OCI-M2 (cell line): ENCODE data around the gene ZBTB7C.

Experiments
- DNase-seq: peaks from one replicate; lab custom pipeline; 2025; ENCODE audit not compliant: unreplicated experiment; lab: John Stamatoyannopoulos, UW

ZBTB7C gene

GRCh38 chr18:48418539-48419276 is 9.5 kb upstream of the ZBTB7C start:
- DNase-seq, result no peak

- no peak for DNase-seq
These were observed 8.8 kb upstream of the ZBTB7C start for GRCh38 chr18:48417985-48418384.

GRCh38 chr18:48413342-48413741 is 4.2 kb upstream of the ZBTB7C start:
- no peak for DNase-seq

- no peak for DNase-seq
These were observed 3.3 kb upstream of the ZBTB7C start for GRCh38 chr18:48412339-48412929.

- no peak for DNase-seq
These were observed 1.1 kb upstream of the ZBTB7C start for GRCh38 chr18:48410095-48410920.

- no peak for DNase-seq
These were observed 460 bp upstream of the ZBTB7C start for GRCh38 chr18:48409591-48410094.

GRCh38 chr18:48408111-48408726 is 964 bp downstream of the ZBTB7C start:
- DNase-seq, result no peak

GRCh38 chr18:48407358-48407757 is 1.8 kb downstream of the ZBTB7C start:
- DNase-seq, result no peak

GRCh38 chr18:48405978-48406377 is 3.2 kb downstream of the ZBTB7C start:
- DNase-seq, result no peak

GRCh38 chr18:48404716-48405507 is 4.3 kb downstream of the ZBTB7C start:
- no peak for DNase-seq

- no peak for DNase-seq
These were observed 6.2 kb downstream of the ZBTB7C start for GRCh38 chr18:48402953-48403352.

- no peak for DNase-seq
These were observed 9.7 kb downstream of the ZBTB7C start for GRCh38 chr18:48399303-48400075.

- DNase-seq, result no peak
These were observed 11.1 kb downstream of the ZBTB7C start for GRCh38 chr18:48398074-48398473.

GRCh38 chr18:48397021-48397420 is 12.2 kb downstream of the ZBTB7C start:
- DNase-seq, result no peak

- no peak for DNase-seq
These were observed 12.6 kb downstream of the ZBTB7C start for GRCh38 chr18:48396561-48396960.

- no peak for DNase-seq
These were observed 13.5 kb downstream of the ZBTB7C start for GRCh38 chr18:48395646-48396045.

GRCh38 chr18:48394176-48394575 is 15.0 kb downstream of the ZBTB7C start:
- no peak for DNase-seq

GRCh38 chr18:48393776-48394175 is 15.4 kb downstream of the ZBTB7C start:
- DNase-seq, result no peak

GRCh38 chr18:48393170-48393569 is 16.0 kb downstream of the ZBTB7C start:
- DNase-seq, result no peak

- no peak for DNase-seq
These were observed 16.9 kb downstream of the ZBTB7C start for GRCh38 chr18:48392268-48392667.
